PC-3 (cell line): Measurements from ENCODE around the gene ARF1.

ENCODE experiments used
- CTCF ChIP-seq: fragments of 300-600 bp; sonication (generic); conservative IDR thresholded peaks from 2 replicates; pipeline ENCODE4 v1.5.1; 2017; ENCODE audit warnings: antibody characterized with exemption, low read depth, mild to moderate bottlenecking, low read length
- EZH2 ChIP-seq: fragments of 300-600 bp; sonication (generic); IDR thresholded peaks from one replicate; pipeline ENCODE4 v1.6.1; 2017; ENCODE audit warnings: antibody characterized with exemption, mild to moderate bottlenecking, low read length; ENCODE audit not compliant: unreplicated experiment
- EZH2phosphoT487 ChIP-seq: fragments of 300-600 bp; sonication (generic); IDR thresholded peaks from 2 replicates; pipeline ENCODE4 v1.6.1; 2018; ENCODE audit warnings: mild to moderate bottlenecking, antibody characterized with exemption, low read length, borderline replicate concordance

GRCh38 chr1:228125185-228125584 lies 42.7 kb downstream of the ARF1 start:
- TF ChIP-seq CTCF (no peak), EZH2 (no peak), EZH2phosphoT487 (no peak)
